Karpas-422 (cell line): ENCODE measurements around the gene SUPT20HL1. TPM values are rescaled to one million over a fixed set of nuclear protein-coding genes. Genes with fewer than 3 reads are reported as not detected.
"Not testable (repeated sequence)": the region's sequence is repeated elsewhere in the genome, so short reads cannot be mapped to it uniquely, and the experiment has no call there.

Experiments
- DNase-seq: peaks from one replicate; pipeline ENCODE4 v3.0.0-alpha.2; 2015
- H2AFZ ChIP-seq: fragments of 200-600 bp; sonication (generic); 2 replicates; pipeline ENCODE4 v1.6.1; 2014; ENCODE audit warnings: antibody characterized with exemption, low read length, mixed read lengths
- H3K27ac ChIP-seq: fragments of 200-600 bp; sonication (generic); 2 replicates; pipeline ENCODE4 v1.5.1; 2014; ENCODE audit warnings: mild to moderate bottlenecking, low read length, moderate library complexity
- H3K27me3 ChIP-seq: fragments of 200-600 bp; sonication (generic); 2 replicates; pipeline ENCODE4 v1.6.1; 2014; ENCODE audit warnings: low read length, mixed read lengths
- H3K36me3 ChIP-seq: fragments of 200-600 bp; sonication (generic); 2 replicates; pipeline ENCODE4 v1.6.1; 2014; ENCODE audit warnings: low read length, mixed read lengths; ENCODE audit not compliant: insufficient read depth
- H3K4me1 ChIP-seq: fragments of 200-600 bp; sonication (generic); 2 replicates; pipeline ENCODE4 v1.6.1; 2014; ENCODE audit warnings: mild to moderate bottlenecking, low read length, mixed read lengths
- H3K4me2 ChIP-seq: fragments of 200-600 bp; sonication (generic); 2 replicates; pipeline ENCODE4 v1.6.1; 2014; ENCODE audit warnings: low read length, low read depth, mild to moderate bottlenecking; ENCODE audit not compliant: poor library complexity, severe bottlenecking
- H3K4me3 ChIP-seq: fragments of 200-600 bp; sonication (generic); 2 replicates; pipeline ENCODE4 v1.5.1; 2014; ENCODE audit warnings: mild to moderate bottlenecking, antibody characterized with exemption, low read length, mixed read lengths
- H3K79me2 ChIP-seq: fragments of 200-600 bp; sonication (generic); 2 replicates; pipeline ENCODE4 v1.6.1; 2014; ENCODE audit warnings: mild to moderate bottlenecking, low read length, mixed read lengths
- H3K9ac ChIP-seq: fragments of 200-600 bp; sonication (generic); 2 replicates; pipeline ENCODE4 v1.6.0; 2014; ENCODE audit warnings: low read length
- H3K9me2 ChIP-seq: fragments of 200-600 bp; sonication (generic), shearing (Covaris generic); replicated peaks from 2 replicates; pipeline ENCODE4 v1.6.0; 2014; ENCODE audit warnings: mild to moderate bottlenecking, low read length, moderate library complexity; ENCODE audit not compliant: insufficient read depth
- H3K9me3 ChIP-seq: fragments of 300-700, 200-600 bp; sonication (generic); 2 replicates; pipeline ENCODE4 v1.6.1; 2014; ENCODE audit warnings: low read length, mixed read lengths
- H4K20me1 ChIP-seq: fragments of 200-600 bp; sonication (generic); 2 replicates; pipeline ENCODE4 v1.6.1; 2014; ENCODE audit warnings: mild to moderate bottlenecking, antibody characterized with exemption, low read length, low read depth; ENCODE audit not compliant: insufficient read depth
- total RNA-seq: library from RNA; depleted of rRNA; stranded (reverse); fragments of >200 nt; shearing (Covaris generic); gene quantifications from 2 replicates; pipeline ENCODE4 v1.2.3, GENCODE V29; 2014; ENCODE audit warnings: low replicate concordance

Gene SUPT20HL1
- total RNA-seq, 1 experiment from 2014 or later: not detected

GRCh38 chrX:24378706-24379105 is 18.3 kb downstream of the SUPT20HL1 start:
- no peaks in the 10 kb centered on the region for H3K36me3 ChIP-seq

GRCh38 chrX:24380262-24381187 is 20.1 kb downstream of the SUPT20HL1 start:
- Histone ChIP-seq H3K4me2 (no peak overlapping the region), H3K4me3 (no peak overlapping the region), H3K27me3 (no peaks in the 10 kb centered on the region), H2AFZ (no peak overlapping the region), H3K9ac (no peak overlapping the region), H3K79me2 (no peaks in the 10 kb centered on the region), H4K20me1 (no peaks in the 10 kb centered on the region), H3K36me3 (no peaks in the 10 kb centered on the region), H3K27ac (no peak overlapping the region), H3K9me3 (no peaks in the 10 kb centered on the region), H3K4me1 (no peaks in the 10 kb centered on the region), H3K9me2 (no peaks in the 10 kb centered on the region)
- no peak for DNase-seq

More at GRCh38 chrX:24378706-24379105, 18.3 kb downstream of the SUPT20HL1 start:
- Histone ChIP-seq H3K4me2 (no peak overlapping the region), H3K9me3 (no peaks in the 10 kb centered on the region), H3K9ac (no peak overlapping the region), H4K20me1 (no peaks in the 10 kb centered on the region), H2AFZ (no peak overlapping the region), H3K9me2 (no peaks in the 10 kb centered on the region), H3K4me1 (no peaks in the 10 kb centered on the region), H3K27ac (no peak overlapping the region), H3K79me2 (no peaks in the 10 kb centered on the region), H3K27me3 (no peaks in the 10 kb centered on the region), H3K4me3 (no peak overlapping the region)
- DNase-seq: no peak

GRCh38 chrX:24382315-24382714 is 21.9 kb downstream of the SUPT20HL1 start:
- not testable (repeated sequence) for H3K27ac ChIP-seq, H4K20me1 ChIP-seq, H3K9ac ChIP-seq, H3K4me2 ChIP-seq, H3K36me3 ChIP-seq, H3K4me1 ChIP-seq, H3K79me2 ChIP-seq, H3K9me2 ChIP-seq, H2AFZ ChIP-seq, H3K27me3 ChIP-seq, H3K4me3 ChIP-seq, H3K9me3 ChIP-seq, DNase-seq

GRCh38 chrX:24387724-24388123 is 27.3 kb downstream of the SUPT20HL1 start:
- H4K20me1 ChIP-seq: no peaks in the 10 kb centered on the region
- H3K36me3 ChIP-seq: no peaks in the 10 kb centered on the region
- no peak overlapping the region for H2AFZ ChIP-seq
- H3K4me1 ChIP-seq: no peaks in the 10 kb centered on the region
- H3K4me3 ChIP-seq: no peak overlapping the region
- H3K27me3 ChIP-seq: no peaks in the 10 kb centered on the region
- H3K9ac ChIP-seq: no peak overlapping the region
- no peaks in the 10 kb centered on the region for H3K79me2 ChIP-seq
- no peak for DNase-seq
- no peaks in the 10 kb centered on the region for H3K9me3 ChIP-seq
- no peak overlapping the region for H3K27ac ChIP-seq
- no peaks in the 10 kb centered on the region for H3K9me2 ChIP-seq
- no peak overlapping the region for H3K4me2 ChIP-seq

- no peaks in the 10 kb centered on the region for H3K79me2 ChIP-seq
- no peaks in the 10 kb centered on the region for H3K9me3 ChIP-seq
- H3K4me1 ChIP-seq: no peaks in the 10 kb centered on the region
- no peak overlapping the region for H3K9ac ChIP-seq
- H4K20me1 ChIP-seq: no peaks in the 10 kb centered on the region
- DNase-seq: no peak
- H3K36me3 ChIP-seq: no peaks in the 10 kb centered on the region
- no peaks in the 10 kb centered on the region for H3K27me3 ChIP-seq
- no peak overlapping the region for H3K27ac ChIP-seq
- no peak overlapping the region for H3K4me2 ChIP-seq
- H3K9me2 ChIP-seq: no peaks in the 10 kb centered on the region
- no peak overlapping the region for H2AFZ ChIP-seq
- no peak overlapping the region for H3K4me3 ChIP-seq
These were observed 30.9 kb downstream of the SUPT20HL1 start for GRCh38 chrX:24391389-24391788.

GRCh38 chrX:24391843-24392242 is 31.4 kb downstream of the SUPT20HL1 start:
- Histone ChIP-seq H3K36me3 (no peaks in the 10 kb centered on the region), H3K9me2 (no peaks in the 10 kb centered on the region), H3K27me3 (no peaks in the 10 kb centered on the region), H3K4me2 (no peak overlapping the region), H2AFZ (no peak overlapping the region), H3K4me3 (no peak overlapping the region), H3K4me1 (no peaks in the 10 kb centered on the region), H3K9ac (no peak overlapping the region), H3K79me2 (no peaks in the 10 kb centered on the region), H3K9me3 (no peaks in the 10 kb centered on the region), H4K20me1 (no peaks in the 10 kb centered on the region), H3K27ac (no peak overlapping the region)
- DNase-seq: no peak

GRCh38 chrX:24392709-24393108 is 32.3 kb downstream of the SUPT20HL1 start:
- no peak for DNase-seq
- Histone ChIP-seq H3K9me2 (no peaks in the 10 kb centered on the region), H3K9ac (no peak overlapping the region), H3K9me3 (no peaks in the 10 kb centered on the region), H3K27me3 (no peaks in the 10 kb centered on the region), H3K36me3 (no peaks in the 10 kb centered on the region), H3K4me1 (no peaks in the 10 kb centered on the region), H3K79me2 (no peaks in the 10 kb centered on the region), H3K4me2 (no peak overlapping the region), H4K20me1 (no peaks in the 10 kb centered on the region), H3K27ac (no peak overlapping the region), H2AFZ (no peak overlapping the region), H3K4me3 (no peak overlapping the region)

GRCh38 chrX:24395775-24396174 is 35.3 kb downstream of the SUPT20HL1 start:
- Histone ChIP-seq H3K9me2 (no peaks in the 10 kb centered on the region), H3K27ac (no peak overlapping the region), H3K9ac (no peak overlapping the region), H3K4me1 (no peaks in the 10 kb centered on the region), H2AFZ (no peak overlapping the region), H3K4me3 (no peak overlapping the region), H4K20me1 (no peaks in the 10 kb centered on the region), H3K4me2 (no peak overlapping the region), H3K36me3 (no peaks in the 10 kb centered on the region), H3K79me2 (no peaks in the 10 kb centered on the region), H3K27me3 (no peaks in the 10 kb centered on the region), H3K9me3 (no peaks in the 10 kb centered on the region)
- DNase-seq: peak; percentile 80
